ENCODE measurements around the gene PLEK2.
"Not testable (repeated sequence)": the region's sequence is repeated elsewhere in the genome, so short reads cannot be mapped to it uniquely, and the experiment has no call there.

Gene PLEK2

DNA sequence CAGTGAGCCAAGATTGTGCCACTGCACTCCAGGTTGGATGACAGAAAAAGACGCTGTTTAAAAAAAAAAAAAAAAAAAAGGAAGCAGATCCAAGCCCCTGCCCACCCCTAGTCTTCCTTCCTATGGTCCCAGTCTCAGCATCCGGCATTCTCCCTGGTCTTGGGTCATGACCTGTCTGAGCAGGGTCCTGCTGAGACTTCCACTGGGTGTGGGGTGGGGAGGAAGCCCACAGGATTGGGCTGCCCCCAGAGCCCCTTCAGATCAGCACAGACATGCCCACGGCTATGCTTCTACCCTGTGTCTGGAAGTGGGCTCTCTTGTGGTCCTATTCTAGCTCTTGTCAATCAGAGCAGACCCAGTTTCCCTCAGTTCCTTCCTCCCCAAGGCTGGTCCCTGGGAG lies 12.6 kb upstream of the PLEK2 start:
- Histone ChIP-seq H3K9ac (ENCODE audit: insufficient read length) (no peak overlapping the region), H3K36me3 (ENCODE audit: insufficient read depth, low read length) (no peaks in the 10 kb centered on the region), H3K4me3 (no peak overlapping the region), H3K9me3 (ENCODE audit: low read depth, low read length) (no peaks in the 10 kb centered on the region), H3K27ac (no peak overlapping the region)
- TF ChIP-seq FOXP2 (optimal IDR thresholded peaks at IDR 0.05; ENCODE audit: control extremely low read depth, extremely low read length, insufficient read depth) = no peak
- TF ChIP-seq EZH2 (IDR thresholded peaks at IDR 0.05) = no peak
- no peak for TF ChIP-seq POLR2AphosphoS5 (IDR thresholded peaks at IDR 0.05; ENCODE audit: borderline replicate concordance, low read depth, low read length)
- DNase-seq (ENCODE audit: low read depth, low spot score) = no peak

DNA sequence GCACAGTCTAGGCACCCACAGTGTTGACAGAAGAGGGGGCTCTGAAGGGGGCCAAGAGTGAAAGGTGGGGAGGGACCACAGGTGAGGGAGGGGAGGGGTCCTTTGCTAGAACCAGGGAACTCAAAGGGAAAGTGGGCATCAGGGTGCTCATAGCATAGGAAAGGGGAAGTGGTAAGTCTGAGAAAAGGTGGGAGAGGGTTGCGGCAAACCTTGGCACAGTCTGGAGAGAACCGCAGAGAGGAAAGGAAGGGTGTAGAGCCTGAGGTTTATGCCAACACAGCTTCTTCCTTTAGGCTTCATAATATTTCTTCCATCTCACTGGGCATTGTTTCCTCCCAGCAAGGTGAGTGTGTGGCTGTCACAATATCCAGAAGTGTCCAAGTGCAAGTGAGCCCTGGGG lies 11.5 kb upstream of the PLEK2 start:
- Histone ChIP-seq H3K9ac (ENCODE audit: insufficient read length) (no peak overlapping the region), H3K9me3 (ENCODE audit: low read depth, low read length) (no peaks in the 10 kb centered on the region), H3K36me3 (ENCODE audit: insufficient read depth, low read length) (no peaks in the 10 kb centered on the region), H3K27ac (no peak overlapping the region), H3K4me3 (no peak overlapping the region)
- no peak for DNase-seq (ENCODE audit: low read depth, low spot score)
- TF ChIP-seq EZH2 (IDR thresholded peaks at IDR 0.05) = no peak
- no peak for TF ChIP-seq POLR2AphosphoS5 (IDR thresholded peaks at IDR 0.05; ENCODE audit: borderline replicate concordance, low read depth, low read length)
- no peak for TF ChIP-seq FOXP2 (optimal IDR thresholded peaks at IDR 0.05; ENCODE audit: control extremely low read depth, extremely low read length, insufficient read depth)

DNA sequence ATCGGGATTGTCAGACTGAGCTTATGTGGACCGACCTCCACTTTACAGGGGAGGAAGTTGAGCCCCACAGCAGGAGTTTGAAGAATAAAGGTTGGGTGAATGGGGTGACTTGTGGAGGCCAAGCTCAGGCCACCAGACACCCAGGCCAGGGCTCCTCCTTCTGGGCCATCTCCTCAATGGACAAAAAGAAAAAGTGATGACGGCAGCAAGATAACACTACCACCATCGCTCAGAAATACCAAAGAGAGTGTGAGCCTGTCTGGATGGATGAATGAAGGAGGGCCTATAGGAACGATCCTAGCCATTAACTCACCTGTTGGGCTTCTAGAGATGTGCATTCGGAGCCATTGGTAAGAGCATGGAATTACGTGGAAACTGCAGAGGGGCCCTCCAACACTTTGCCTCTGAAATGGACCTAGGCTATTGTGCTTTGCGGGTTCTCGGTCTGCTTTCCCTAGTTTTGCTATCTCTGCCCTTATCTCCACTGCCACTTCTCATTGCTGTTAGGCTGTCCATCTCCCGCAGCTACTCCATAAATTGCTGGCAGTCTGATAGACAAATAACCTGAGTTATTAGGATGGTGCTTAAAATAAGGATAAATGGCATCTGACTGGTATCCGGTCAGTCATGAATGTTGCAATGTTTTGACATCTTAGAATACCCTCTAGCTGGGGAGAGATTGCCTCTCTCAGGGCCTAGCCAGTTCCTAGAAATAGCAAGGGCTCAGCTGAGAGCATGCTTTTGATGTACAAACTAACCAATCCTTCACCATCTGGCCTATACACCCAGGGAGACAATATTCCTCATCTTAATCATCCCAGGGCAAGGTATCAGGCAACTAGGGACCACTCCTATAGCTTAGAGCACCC lies 9.6 kb upstream of the PLEK2 start:
- no peak overlapping the region for H3K4me3 ChIP-seq
- no peaks in the 10 kb centered on the region for H3K9me3 ChIP-seq (ENCODE audit: low read depth, low read length)
- H3K36me3 ChIP-seq (ENCODE audit: insufficient read depth, low read length) = no peaks in the 10 kb centered on the region
- no peak for DNase-seq (ENCODE audit: low read depth, low spot score)
- no peak for TF ChIP-seq EZH2 (IDR thresholded peaks at IDR 0.05)
- no peak for TF ChIP-seq FOXP2 (optimal IDR thresholded peaks at IDR 0.05; ENCODE audit: control extremely low read depth, extremely low read length, insufficient read depth)
- TF ChIP-seq POLR2AphosphoS5 (IDR thresholded peaks at IDR 0.05; ENCODE audit: borderline replicate concordance, low read depth, low read length) = no peak
- no peak overlapping the region for H3K9ac ChIP-seq (ENCODE audit: insufficient read length)
- no peak overlapping the region for H3K27ac ChIP-seq

DNA sequence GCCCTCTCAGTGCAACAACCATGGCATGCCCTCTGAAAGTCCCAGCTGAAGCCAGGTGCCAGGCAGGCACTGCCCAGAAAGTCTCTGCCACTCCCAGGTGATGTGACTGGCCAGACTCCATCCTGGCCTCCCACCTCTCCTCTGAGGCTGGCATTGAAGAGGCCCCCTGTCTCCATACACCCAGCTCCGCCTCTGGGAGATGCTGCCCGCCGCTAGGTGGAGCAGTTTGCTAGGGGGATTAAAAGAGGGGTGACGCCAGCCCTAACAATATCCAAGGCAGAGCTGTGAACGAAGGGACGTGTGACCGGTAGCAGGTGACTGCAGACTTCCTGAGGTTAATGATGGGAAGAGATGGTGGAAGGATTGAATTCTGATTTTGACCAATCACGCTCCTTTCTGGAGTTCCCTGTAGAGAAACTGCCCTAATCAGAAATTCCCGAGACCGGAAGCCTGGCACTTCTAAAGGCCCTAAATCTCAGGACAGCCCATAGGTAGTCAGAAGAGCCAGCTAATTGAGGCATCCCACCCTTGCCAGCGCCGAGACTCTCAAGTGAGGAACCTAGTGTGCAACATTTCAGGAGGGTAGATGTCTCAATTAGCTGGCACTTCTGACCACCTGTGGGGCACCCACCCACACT lies 8.3 kb upstream of the PLEK2 start:
- no peak overlapping the region for H3K4me3 ChIP-seq
- no peak overlapping the region for H3K27ac ChIP-seq
- no peaks in the 10 kb centered on the region for H3K9me3 ChIP-seq (ENCODE audit: low read depth, low read length)
- H3K36me3 ChIP-seq (ENCODE audit: insufficient read depth, low read length) = no peaks in the 10 kb centered on the region
- TF ChIP-seq POLR2AphosphoS5 (IDR thresholded peaks at IDR 0.05; ENCODE audit: borderline replicate concordance, low read depth, low read length) = no peak
- TF ChIP-seq EZH2 (IDR thresholded peaks at IDR 0.05) = no peak
- TF ChIP-seq FOXP2 (optimal IDR thresholded peaks at IDR 0.05; ENCODE audit: control extremely low read depth, extremely low read length, insufficient read depth) = no peak
- H3K9ac ChIP-seq (ENCODE audit: insufficient read length) = no peak overlapping the region
- no peak for DNase-seq (ENCODE audit: low read depth, low spot score)

DNA sequence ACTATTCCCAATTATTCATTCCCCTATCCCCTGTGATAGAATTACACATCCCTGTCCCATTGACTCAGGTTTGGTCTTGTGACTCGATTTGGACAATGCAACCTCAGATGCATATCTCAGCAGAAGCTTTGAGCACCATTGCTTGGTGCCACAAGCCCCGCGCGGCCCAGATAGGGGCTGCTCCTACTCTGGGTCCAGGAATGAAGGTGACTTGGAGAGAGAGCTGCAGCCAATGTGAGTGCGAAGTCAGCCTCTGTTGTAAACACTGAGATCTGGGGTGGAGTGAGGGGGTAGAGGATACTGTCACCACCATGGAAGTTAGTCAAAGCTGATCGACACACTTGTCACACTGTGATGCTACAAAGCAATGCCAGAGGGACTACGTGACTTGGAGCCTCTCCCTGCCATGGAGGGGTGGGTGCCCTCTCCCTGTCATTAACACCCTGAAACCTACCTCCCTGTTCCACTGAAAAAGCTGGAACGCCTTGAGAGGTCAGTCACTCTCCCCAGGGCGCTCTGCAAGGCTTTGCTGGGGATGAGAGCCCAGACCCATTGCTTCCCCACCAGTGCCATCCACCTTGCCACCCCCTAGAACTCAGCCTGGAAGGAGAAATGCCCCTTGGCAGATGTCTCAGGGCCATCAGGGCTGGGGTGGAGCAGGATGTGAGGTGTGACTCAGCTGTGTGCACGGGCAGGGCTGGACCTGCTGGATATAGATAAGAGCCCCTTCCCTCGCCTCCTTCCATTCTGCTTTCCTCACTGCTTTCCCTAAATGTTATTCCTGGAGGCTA lies 6.6 kb upstream of the PLEK2 start:
- no peak overlapping the region for H3K4me3 ChIP-seq
- TF ChIP-seq POLR2AphosphoS5 (IDR thresholded peaks at IDR 0.05; ENCODE audit: borderline replicate concordance, low read depth, low read length) = no peak
- TF ChIP-seq FOXP2 (optimal IDR thresholded peaks at IDR 0.05; ENCODE audit: control extremely low read depth, extremely low read length, insufficient read depth) = no peak
- no peak for TF ChIP-seq EZH2 (IDR thresholded peaks at IDR 0.05)
- H3K36me3 ChIP-seq (ENCODE audit: insufficient read depth, low read length) = no peaks in the 10 kb centered on the region
- H3K9me3 ChIP-seq (ENCODE audit: low read depth, low read length) = no peaks in the 10 kb centered on the region
- no peak overlapping the region for H3K27ac ChIP-seq
- no peak overlapping the region for H3K9ac ChIP-seq (ENCODE audit: insufficient read length)
- DNase-seq (ENCODE audit: low read depth, low spot score) = no peak

DNA sequence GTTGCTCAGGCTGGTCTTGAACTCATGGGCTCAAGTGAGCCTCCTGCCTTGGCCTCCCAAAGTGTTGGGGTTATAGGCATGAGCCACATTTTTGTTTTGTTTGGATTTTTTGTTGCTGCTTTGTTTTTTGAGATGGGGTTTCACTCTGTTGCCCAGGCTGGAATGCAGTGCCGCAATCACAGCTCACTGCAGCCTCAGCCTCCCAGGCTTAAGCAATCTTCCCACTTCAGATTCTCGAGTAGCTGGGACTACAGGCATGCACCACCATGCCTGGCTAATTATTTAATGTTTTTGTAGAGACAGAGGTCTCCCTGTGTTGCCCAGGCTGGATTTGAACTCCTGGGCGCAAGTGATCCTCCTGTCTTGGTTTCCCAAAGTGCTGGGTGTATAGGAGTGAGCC lies 5.7 kb upstream of the PLEK2 start:
- Histone ChIP-seq H3K27ac (no peak overlapping the region), H3K9ac (ENCODE audit: insufficient read length) (no peak overlapping the region)
- no peak for DNase-seq (ENCODE audit: low read depth, low spot score)

DNA sequence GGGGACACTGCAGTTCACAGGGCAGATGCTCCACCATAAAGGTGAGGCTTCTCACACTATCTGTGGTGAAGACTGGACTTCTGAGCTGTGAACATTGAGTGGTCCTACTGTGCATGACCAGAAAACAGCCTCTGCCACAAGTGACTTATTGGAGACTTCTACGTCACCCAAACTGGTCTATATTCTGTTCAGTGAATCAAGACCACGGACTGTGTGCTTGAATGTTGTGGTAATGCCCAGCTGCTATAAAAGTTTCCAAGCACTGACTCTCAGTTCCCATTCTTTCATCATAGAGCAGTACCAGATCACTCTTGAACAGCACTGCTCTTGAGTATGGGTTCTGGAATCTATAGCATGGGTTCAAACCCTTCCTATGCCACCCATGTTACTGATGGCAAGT lies 4.8 kb upstream of the PLEK2 start:
- H3K27ac ChIP-seq = no peak overlapping the region

More for the DNA sequence above, 5.7 kb upstream of the PLEK2 start:
- H3K36me3 ChIP-seq (ENCODE audit: insufficient read depth, low read length) = no peaks in the 10 kb centered on the region
- H3K9me3 ChIP-seq (ENCODE audit: low read depth, low read length) = no peaks in the 10 kb centered on the region
- TF ChIP-seq FOXP2 (optimal IDR thresholded peaks at IDR 0.05; ENCODE audit: control extremely low read depth, extremely low read length, insufficient read depth) = no peak
- TF ChIP-seq EZH2 (IDR thresholded peaks at IDR 0.05) = no peak
- no peak for TF ChIP-seq POLR2AphosphoS5 (IDR thresholded peaks at IDR 0.05; ENCODE audit: borderline replicate concordance, low read depth, low read length)
- H3K4me3 ChIP-seq = no peak overlapping the region

DNA sequence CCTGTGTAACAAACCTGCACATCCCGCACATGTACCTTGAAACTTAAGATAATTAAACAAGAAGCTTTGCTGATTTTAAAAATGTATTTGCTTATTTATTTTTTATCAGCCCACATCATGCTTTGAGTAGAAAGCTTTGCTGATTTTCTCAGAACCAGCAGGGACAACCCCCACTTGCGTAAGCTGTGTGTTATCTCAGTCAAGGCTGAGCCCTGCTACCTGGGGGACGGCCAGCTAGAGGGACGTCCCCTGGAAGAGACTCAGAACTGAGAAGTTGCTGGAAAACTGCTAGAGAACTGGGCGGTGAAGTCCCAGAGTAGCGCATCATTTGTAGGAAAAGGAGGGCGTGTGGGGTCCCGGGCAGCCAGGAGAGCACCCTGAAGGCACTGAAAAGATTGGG lies 4.1 kb upstream of the PLEK2 start:
- DNase-seq (ENCODE audit: low read depth, low spot score) = no peak
- H3K9ac ChIP-seq (ENCODE audit: insufficient read length) = no peak overlapping the region
- H3K4me3 ChIP-seq = no peak overlapping the region

More for the DNA sequence above, 4.8 kb upstream of the PLEK2 start:
- Histone ChIP-seq H3K4me3 (no peak overlapping the region), H3K36me3 (ENCODE audit: insufficient read depth, low read length) (no peaks in the 10 kb centered on the region), H3K9ac (ENCODE audit: insufficient read length) (no peak overlapping the region), H3K9me3 (ENCODE audit: low read depth, low read length) (no peaks in the 10 kb centered on the region)
- DNase-seq (ENCODE audit: low read depth, low spot score) = no peak
- TF ChIP-seq FOXP2 (optimal IDR thresholded peaks at IDR 0.05; ENCODE audit: control extremely low read depth, extremely low read length, insufficient read depth) = no peak
- no peak for TF ChIP-seq EZH2 (IDR thresholded peaks at IDR 0.05)
- no peak for TF ChIP-seq POLR2AphosphoS5 (IDR thresholded peaks at IDR 0.05; ENCODE audit: borderline replicate concordance, low read depth, low read length)

DNA sequence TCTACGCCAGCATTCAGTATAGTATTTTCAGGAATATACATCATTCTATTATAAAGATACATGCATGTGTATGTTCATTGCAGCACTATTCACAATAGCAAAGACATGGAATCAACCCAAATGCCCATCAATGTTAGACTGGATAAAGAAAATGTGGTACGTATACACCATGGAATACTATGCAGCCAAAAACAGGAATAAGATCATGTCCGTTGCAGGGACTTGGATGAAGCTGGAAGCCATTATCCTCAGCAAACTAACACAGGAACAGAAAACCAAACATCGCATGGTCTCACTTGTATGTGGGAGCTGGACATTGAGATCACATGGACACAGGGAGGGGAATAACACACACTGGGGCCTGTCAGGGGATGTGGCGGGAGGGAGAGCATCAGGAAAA lies 3.6 kb upstream of the PLEK2 start:
- H3K9ac ChIP-seq (ENCODE audit: insufficient read length); H3K4me3 ChIP-seq; H3K27ac ChIP-seq; H3K36me3 ChIP-seq (ENCODE audit: insufficient read depth, low read length); DNase-seq (ENCODE audit: low read depth, low spot score); H3K9me3 ChIP-seq (ENCODE audit: low read depth, low read length): not testable (repeated sequence)

More for the DNA sequence above, 4.1 kb upstream of the PLEK2 start:
- Histone ChIP-seq H3K9me3 (ENCODE audit: low read depth, low read length) (no peaks in the 10 kb centered on the region), H3K27ac (no peak overlapping the region), H3K36me3 (ENCODE audit: insufficient read depth, low read length) (no peaks in the 10 kb centered on the region)
- TF ChIP-seq FOXP2 (optimal IDR thresholded peaks at IDR 0.05; ENCODE audit: control extremely low read depth, extremely low read length, insufficient read depth) (no peak), EZH2 (IDR thresholded peaks at IDR 0.05) (no peak), POLR2AphosphoS5 (IDR thresholded peaks at IDR 0.05; ENCODE audit: borderline replicate concordance, low read depth, low read length) (no peak)
